Esophagus muscularis mucosa (tissue), 4 donors: ENCODE results near the gene SHD.

ENCODE experiments used
- EP300 ChIP-seq: sonication (generic); formaldehyde crosslinking; IDR thresholded peaks from one replicate; pipeline ENCODE4 v1.6.1; 2017; ENCODE audit warnings: antibody characterized with exemption
- POLR2A ChIP-seq: fragments of 450-650 bp; IDR thresholded peaks from one replicate; pipeline ENCODE4 v1.6.1; 2017; ENCODE audit warnings: antibody characterized with exemption, moderate library complexity, mild to moderate bottlenecking, low read depth
- POLR2AphosphoS5 ChIP-seq, 2 donors: sonication (generic); formaldehyde crosslinking; IDR thresholded peaks; one replicate each; pipeline ENCODE4 v1.6.1; 2017; ENCODE audit warnings: antibody characterized with exemption in 2 of 2
- TF ChIP-seq, protein P1 (sequence below), 3 experiments: fragments of 200-600 bp in 2 of 3; fragments of 450-650 bp in 1 of 3; sonication (generic) in 2 of 3; IDR thresholded peaks; one replicate each; pipeline ENCODE4 v1.5.1; 2017 to 2019; ENCODE audit warnings: antibody characterized with exemption in 3 of 3, mild to moderate bottlenecking in 2 of 3, moderate library complexity in 1 of 3

DNA sequence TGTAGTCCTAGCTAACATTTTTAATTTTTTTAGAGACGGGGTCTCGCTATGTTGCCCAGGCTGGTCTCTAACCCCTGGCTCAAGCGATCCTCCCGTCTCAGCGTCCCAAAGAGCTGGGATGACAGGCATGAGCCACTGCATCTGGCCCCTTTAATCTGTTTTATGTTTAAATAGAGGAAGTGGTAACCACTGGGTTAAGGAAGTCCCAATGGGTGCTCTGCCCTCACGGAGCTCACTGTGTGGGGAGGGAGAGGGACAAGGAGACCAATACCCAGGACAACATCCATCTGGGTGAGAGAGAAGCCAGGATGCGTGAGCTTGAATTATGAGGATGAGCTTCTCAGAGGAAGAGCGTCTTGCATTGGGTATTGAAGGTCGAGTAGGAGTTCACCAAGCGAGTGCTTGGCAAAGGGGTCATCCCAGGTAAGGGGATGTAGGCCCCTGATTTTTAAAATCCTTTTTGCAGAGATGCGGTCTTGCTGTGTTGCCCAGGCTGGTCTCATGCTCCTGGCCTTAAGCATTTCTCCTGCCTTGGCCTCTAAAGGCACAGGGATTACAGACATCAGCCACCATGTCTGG, 18.4 kb upstream of the SHD start:
- TF ChIP-seq POLR2A (no peak), EP300 (no peak), POLR2AphosphoS5 (IDR thresholded peaks at IDR 0.05) (no peak)
- TF ChIP-seq, protein P1, sequence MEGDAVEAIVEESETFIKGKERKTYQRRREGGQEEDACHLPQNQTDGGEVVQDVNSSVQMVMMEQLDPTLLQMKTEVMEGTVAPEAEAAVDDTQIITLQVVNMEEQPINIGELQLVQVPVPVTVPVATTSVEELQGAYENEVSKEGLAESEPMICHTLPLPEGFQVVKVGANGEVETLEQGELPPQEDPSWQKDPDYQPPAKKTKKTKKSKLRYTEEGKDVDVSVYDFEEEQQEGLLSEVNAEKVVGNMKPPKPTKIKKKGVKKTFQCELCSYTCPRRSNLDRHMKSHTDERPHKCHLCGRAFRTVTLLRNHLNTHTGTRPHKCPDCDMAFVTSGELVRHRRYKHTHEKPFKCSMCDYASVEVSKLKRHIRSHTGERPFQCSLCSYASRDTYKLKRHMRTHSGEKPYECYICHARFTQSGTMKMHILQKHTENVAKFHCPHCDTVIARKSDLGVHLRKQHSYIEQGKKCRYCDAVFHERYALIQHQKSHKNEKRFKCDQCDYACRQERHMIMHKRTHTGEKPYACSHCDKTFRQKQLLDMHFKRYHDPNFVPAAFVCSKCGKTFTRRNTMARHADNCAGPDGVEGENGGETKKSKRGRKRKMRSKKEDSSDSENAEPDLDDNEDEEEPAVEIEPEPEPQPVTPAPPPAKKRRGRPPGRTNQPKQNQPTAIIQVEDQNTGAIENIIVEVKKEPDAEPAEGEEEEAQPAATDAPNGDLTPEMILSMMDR (IDR thresholded peaks at IDR 0.05): no peak
